ENCODE data around the gene MTHFD1L. TPM values are rescaled to one million over a fixed set of nuclear protein-coding genes. Genes with fewer than 3 reads are reported as not detected.

Gene MTHFD1L
- total and polyA plus RNA-seq, 9 of the 15 experiments (the other 6 are each of a cell fraction or from before 2014, with no cell fraction given) = 20.9 to 128 (median 61.0) TPM

GRCh38 chr6:150971219-150971618 is 105.7 kb downstream of the MTHFD1L start:
- H3K79me2 ChIP-seq (ENCODE audit: control insufficient read depth, insufficient read depth, low read length) = no peaks in the 10 kb centered on the region
- 74% methylated on average over 8 of the region's 8 CpGs for WGBS (ENCODE audit: insufficient coverage, low coverage, missing lambda C conversion rate)
- no peak overlapping the region for H3K4me2 ChIP-seq (ENCODE audit: insufficient read depth, low read length)
- intact Hi-C loops (cut with micrococcal nuclease) (no loop called here), in situ Hi-C loops (cut with MboI) (no loop called here)
- H3K4me3 ChIP-seq = no peak overlapping the region
- POLR2A ChIA-PET = no interaction called here
- no peak for DNase-seq (ENCODE audit: extremely low read depth in 1 of 4, low spot score in 3 of 4)
- no peaks in the 10 kb centered on the region for H3K9me3 ChIP-seq (replicated peaks; ENCODE audit: control insufficient read depth, insufficient read depth, low read depth, low read length)
- no peak for ATAC-seq
- CTCF ChIA-PET (ENCODE audit: low intra/inter-chr PET ratio) = no interaction called here
- H3K9me1 ChIP-seq (ENCODE audit: control insufficient read depth, insufficient read depth, low read length) = no peaks in the 10 kb centered on the region
- H3K27me3 ChIP-seq (ENCODE audit: control insufficient read depth in 2 of 2, insufficient read depth in 2 of 2, low read length in 2 of 2) = no peaks in the 10 kb centered on the region
- H2AFZ ChIP-seq (ENCODE audit: low read depth, low read length) = no peak overlapping the region
- no peak overlapping the region for H3K27ac ChIP-seq (ENCODE audit: extremely low read depth, low read depth, low read length)
- no TSS peak for BruUV-seq (replicated peaks)
- no peak for FAIRE-seq
- peaks cover 52% of the 10 kb centered on the region for H3K36me3 ChIP-seq (ENCODE audit: control insufficient read depth, insufficient read depth, low read length)
- no peaks in the 10 kb centered on the region for H4K20me1 ChIP-seq (replicated peaks; ENCODE audit: control insufficient read depth, insufficient read depth, low read length)
- no peaks in the 10 kb centered on the region for H3K4me1 ChIP-seq (replicated peaks in 1 of 2; ENCODE audit: control insufficient read depth in 2 of 2, insufficient read depth in 2 of 2, low read length in 2 of 2)
- no peak overlapping the region for H3K9ac ChIP-seq (ENCODE audit: insufficient read depth in 1 of 2, low read depth in 2 of 2, low read length in 2 of 2)
- TF ChIP-seq ZZZ3 (IDR thresholded peaks at IDR 0.05) = no peak
- TF ChIP-seq NFIX (CRISPR knock-in tag; IDR thresholded peaks at IDR 0.05; ENCODE audit: low read depth) = no peak
- TF ChIP-seq SFPQ (IDR thresholded peaks at IDR 0.05; ENCODE audit: low read depth, low read length) = no peak
- TF ChIP-seq FUS (optimal IDR thresholded peaks at IDR 0.05; ENCODE audit: low read depth, low read length) = no peak
- TF ChIP-seq RCOR1 (IDR thresholded peaks at IDR 0.05; ENCODE audit: borderline replicate concordance in 1 of 2, low read depth in 2 of 2, low read length in 2 of 2) = no peak
- TF ChIP-seq TAF15 (IDR thresholded peaks at IDR 0.05; ENCODE audit: low read depth, low read length) = no peak

All from K562 (cell line).